Mesothelial cell of epicardium (in vitro differentiated cells): ENCODE data around the gene UCN3. TPM values are rescaled to one million over a fixed set of nuclear protein-coding genes. Genes with fewer than 3 reads are reported as not detected.

ENCODE experiments used
- DNase-seq, 2 experiments: peaks; one replicate each; pipeline ENCODE4 v3.0.0; 2021; ENCODE audit warnings: low spot score in 2 of 2; ENCODE audit not compliant: unreplicated experiment in 2 of 2
- H3K27ac Mint-ChIP-seq: 2 replicates; pipeline ENCODE4 v1.8.0; 2021; ENCODE audit warnings: mixed read lengths
- H3K27me3 Mint-ChIP-seq: 2 replicates; pipeline ENCODE4 v1.8.0; 2021; ENCODE audit warnings: low read depth, mixed read lengths
- H3K36me3 Mint-ChIP-seq: 2 replicates; pipeline ENCODE4 v1.8.0; 2021; ENCODE audit warnings: mixed read lengths
- H3K4me1 Mint-ChIP-seq: 2 replicates; pipeline ENCODE4 v1.8.0; 2021; ENCODE audit warnings: mixed read lengths
- H3K4me3 Mint-ChIP-seq: 2 replicates; pipeline ENCODE4 v1.8.0; 2021; ENCODE audit warnings: mild to moderate bottlenecking, moderate library complexity, mixed read lengths
- H3K9me3 Mint-ChIP-seq: 2 replicates; pipeline ENCODE4 v1.8.0; 2021; ENCODE audit warnings: mixed read lengths
- total RNA-seq: library from RNA; stranded (reverse); gene quantifications from 3 replicates; pipeline ENCODE4 v1.2.1, GENCODE V29; 2021
- TF ChIP-seq, protein P1 (sequence below): fragments of 200-600 bp; sonication (generic); IDR thresholded peaks from one replicate; pipeline ENCODE4 v1.5.0; 2021; ENCODE audit warnings: antibody characterized with exemption; ENCODE audit not compliant: unreplicated experiment

The UCN3 gene
- total RNA-seq, 1 donor from 2014 or later = not detected

DNA sequence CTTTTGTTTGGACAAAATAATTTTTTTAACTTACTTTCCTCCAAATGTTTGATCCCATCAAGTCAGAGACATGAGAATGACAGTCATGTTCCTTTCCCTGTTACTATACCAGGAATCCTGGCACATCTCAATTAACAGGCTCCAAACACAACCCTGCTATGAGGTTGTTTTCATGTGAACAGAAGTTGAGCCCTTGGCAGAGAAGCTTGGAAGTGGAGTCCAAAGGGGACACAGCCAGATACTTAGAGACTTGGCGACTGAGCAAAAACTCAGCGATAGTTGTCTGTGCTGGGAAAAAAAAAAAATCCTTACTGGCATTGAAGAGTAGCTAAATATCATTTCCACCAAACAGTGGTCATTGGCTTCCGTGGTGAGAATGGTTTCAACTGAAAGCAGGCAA is 27.0 kb downstream of the UCN3 start:
- H3K27ac Mint-ChIP-seq = no peak overlapping the region
- TF ChIP-seq, protein P1, sequence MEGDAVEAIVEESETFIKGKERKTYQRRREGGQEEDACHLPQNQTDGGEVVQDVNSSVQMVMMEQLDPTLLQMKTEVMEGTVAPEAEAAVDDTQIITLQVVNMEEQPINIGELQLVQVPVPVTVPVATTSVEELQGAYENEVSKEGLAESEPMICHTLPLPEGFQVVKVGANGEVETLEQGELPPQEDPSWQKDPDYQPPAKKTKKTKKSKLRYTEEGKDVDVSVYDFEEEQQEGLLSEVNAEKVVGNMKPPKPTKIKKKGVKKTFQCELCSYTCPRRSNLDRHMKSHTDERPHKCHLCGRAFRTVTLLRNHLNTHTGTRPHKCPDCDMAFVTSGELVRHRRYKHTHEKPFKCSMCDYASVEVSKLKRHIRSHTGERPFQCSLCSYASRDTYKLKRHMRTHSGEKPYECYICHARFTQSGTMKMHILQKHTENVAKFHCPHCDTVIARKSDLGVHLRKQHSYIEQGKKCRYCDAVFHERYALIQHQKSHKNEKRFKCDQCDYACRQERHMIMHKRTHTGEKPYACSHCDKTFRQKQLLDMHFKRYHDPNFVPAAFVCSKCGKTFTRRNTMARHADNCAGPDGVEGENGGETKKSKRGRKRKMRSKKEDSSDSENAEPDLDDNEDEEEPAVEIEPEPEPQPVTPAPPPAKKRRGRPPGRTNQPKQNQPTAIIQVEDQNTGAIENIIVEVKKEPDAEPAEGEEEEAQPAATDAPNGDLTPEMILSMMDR = no peak
- H3K4me3 Mint-ChIP-seq = no peak overlapping the region
- H3K4me1 Mint-ChIP-seq = no peaks in the 10 kb centered on the region
- peaks cover 51% of the 10 kb centered on the region for H3K9me3 Mint-ChIP-seq
- H3K36me3 Mint-ChIP-seq = peaks cover 3% of the 10 kb centered on the region
- DNase-seq = no peak
- H3K27me3 Mint-ChIP-seq = no peaks in the 10 kb centered on the region

DNA sequence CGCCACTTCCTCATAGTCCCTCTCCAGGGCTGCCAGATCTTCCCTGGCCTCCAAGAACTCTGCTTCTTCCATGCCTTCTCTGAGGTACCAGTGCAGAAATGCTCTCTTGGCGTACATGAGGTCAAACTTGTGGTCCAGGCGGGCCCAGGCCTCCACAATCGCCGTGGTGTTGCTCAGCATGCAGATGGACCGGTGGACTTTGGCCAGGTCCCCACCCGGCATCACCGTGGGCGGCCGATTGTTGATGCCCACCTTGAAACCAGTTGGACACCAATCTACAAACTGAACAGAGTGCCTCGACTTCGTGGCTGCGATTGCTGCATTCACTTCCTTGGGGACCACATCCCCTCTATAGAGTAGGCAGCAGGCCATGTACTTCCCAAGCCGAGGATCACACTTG is 28.8 kb downstream of the UCN3 start:
- Mint-ChIP-seq H3K9me3 (peaks cover 46% of the 10 kb centered on the region), H3K27me3 (peaks cover 2% of the 10 kb centered on the region), H3K4me3 (no peak overlapping the region), H3K4me1 (no peaks in the 10 kb centered on the region), H3K36me3 (peaks cover 3% of the 10 kb centered on the region), H3K27ac (no peak overlapping the region)
- TF ChIP-seq, protein P1 = no peak
- DNase-seq = no peak

DNA sequence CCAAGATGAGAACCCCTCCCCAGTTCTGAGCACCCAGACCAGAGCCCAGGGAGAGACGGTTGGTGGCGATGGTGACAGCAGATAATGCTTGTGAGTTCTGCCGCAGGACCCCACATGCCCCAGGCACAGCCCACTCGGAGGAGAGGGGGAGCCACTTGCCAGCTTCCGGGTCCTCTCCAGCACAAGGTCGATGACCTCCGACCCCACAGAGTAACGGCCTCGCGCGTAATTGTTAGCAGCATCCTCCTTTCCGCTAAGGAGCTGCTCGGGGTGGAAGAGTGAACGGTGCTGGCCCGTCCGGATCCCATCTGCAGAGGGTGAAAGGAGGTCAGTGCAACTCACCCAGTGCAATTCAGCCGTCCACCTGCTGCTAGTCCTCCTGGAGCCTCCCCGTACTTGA is 30.4 kb downstream of the UCN3 start:
- TF ChIP-seq, protein P1 = no peak
- peaks cover 33% of the 10 kb centered on the region for H3K9me3 Mint-ChIP-seq
- DNase-seq = no peak
- no peak overlapping the region for H3K27ac Mint-ChIP-seq
- peaks cover 3% of the 10 kb centered on the region for H3K36me3 Mint-ChIP-seq
- no peak overlapping the region for H3K4me3 Mint-ChIP-seq
- no peaks in the 10 kb centered on the region for H3K4me1 Mint-ChIP-seq
- peaks cover 9% of the 10 kb centered on the region for H3K27me3 Mint-ChIP-seq

- H3K36me3 Mint-ChIP-seq = no peaks in the 10 kb centered on the region
- no peaks in the 10 kb centered on the region for H3K4me1 Mint-ChIP-seq
- TF ChIP-seq, protein P1 = no peak
- DNase-seq = no peak
- no peak overlapping the region for H3K27ac Mint-ChIP-seq
- no peak overlapping the region for H3K4me3 Mint-ChIP-seq
- H3K27me3 Mint-ChIP-seq = peaks cover 9% of the 10 kb centered on the region
- H3K9me3 Mint-ChIP-seq = peaks cover 17% of the 10 kb centered on the region
Observed at GRCh38 chr10:5396556-5397300, 32.0 kb downstream of the UCN3 start.

- Mint-ChIP-seq H3K9me3 (peaks cover 4% of the 10 kb centered on the region), H3K27ac (no peak overlapping the region), H3K4me3 (no peak overlapping the region), H3K27me3 (peaks cover 17% of the 10 kb centered on the region), H3K36me3 (no peaks in the 10 kb centered on the region), H3K4me1 (no peaks in the 10 kb centered on the region)
- TF ChIP-seq, protein P1 = no peak
- no peak for DNase-seq
Observed at GRCh38 chr10:5399332-5399731, 34.6 kb downstream of the UCN3 start.
